HFFc6 (cell line): ENCODE measurements around the gene SPINK2. TPM values are rescaled to one million over a fixed set of nuclear protein-coding genes. Genes with fewer than 3 reads are reported as not detected.

Experiments used
- DNase-seq: peaks from one replicate; pipeline ENCODE4 v3.0.0-alpha.2; 2018
- H3K27ac Mint-ChIP-seq: 2 replicates; pipeline ENCODE4 v1.8.0; 2020; ENCODE audit warnings: mild to moderate bottlenecking, mixed read lengths
- H3K27me3 Mint-ChIP-seq: 2 replicates; pipeline ENCODE4 v1.8.0; 2021; ENCODE audit warnings: mild to moderate bottlenecking, moderate library complexity, mixed read lengths; ENCODE audit not compliant: insufficient read depth
- H3K36me3 Mint-ChIP-seq: 2 replicates; pipeline ENCODE4 v1.8.0; 2021; ENCODE audit warnings: low read depth, mixed read lengths
- H3K4me1 Mint-ChIP-seq: 2 replicates; pipeline ENCODE4 v1.8.0; 2020; ENCODE audit warnings: low read depth, mixed read lengths
- H3K4me3 Mint-ChIP-seq: 2 replicates; pipeline ENCODE4 v1.8.0; 2020; ENCODE audit warnings: mild to moderate bottlenecking, moderate library complexity, mixed read lengths
- H3K9me3 Mint-ChIP-seq: 2 replicates; pipeline ENCODE4 v1.8.0; 2020; ENCODE audit warnings: mild to moderate bottlenecking, mixed read lengths
- total RNA-seq, 6 experiments: library from RNA; stranded (reverse); fragmentation: NEBNext Ultra II Directional; extraction: Animal tissue kit (Norgen Biotek cat#: 25700); gene quantifications; 2 replicates in 1 of 6; 3 replicates in 5 of 6; pipeline ENCODE4 v1.2.3, GENCODE V29; 2021
- TF ChIP-seq, protein P1 (sequence below): fragments of 200-600 bp; sonication (generic); IDR thresholded peaks from 2 replicates; pipeline ENCODE4 v1.5.0; 2021; ENCODE audit warnings: antibody characterized with exemption, mild to moderate bottlenecking

Gene SPINK2
- total RNA-seq, 6 experiments from 2014 or later, result not detected

DNA sequence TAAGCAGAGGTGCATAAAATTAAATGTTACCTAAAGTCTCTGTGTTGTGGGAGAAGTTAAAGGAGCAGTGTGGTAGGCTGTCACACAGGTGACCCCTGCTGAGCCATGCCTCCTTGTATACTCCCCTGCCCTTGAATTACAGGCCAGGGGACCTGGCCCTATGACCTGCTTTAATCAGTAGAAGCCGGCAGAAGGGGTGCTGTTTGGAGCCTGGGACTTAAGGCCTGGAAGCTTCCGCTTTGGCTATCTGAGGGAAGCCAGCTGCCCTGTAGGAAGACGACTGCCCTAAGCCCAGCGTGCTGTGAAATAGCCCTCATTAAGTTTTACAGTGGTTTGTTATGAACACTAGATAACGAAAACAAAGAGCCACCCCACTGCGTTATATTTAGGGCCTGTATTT lies 34.1 kb downstream of the SPINK2 start:
- H3K27me3 Mint-ChIP-seq, result peaks cover 32% of the 10 kb centered on the region
- TF ChIP-seq, protein P1, sequence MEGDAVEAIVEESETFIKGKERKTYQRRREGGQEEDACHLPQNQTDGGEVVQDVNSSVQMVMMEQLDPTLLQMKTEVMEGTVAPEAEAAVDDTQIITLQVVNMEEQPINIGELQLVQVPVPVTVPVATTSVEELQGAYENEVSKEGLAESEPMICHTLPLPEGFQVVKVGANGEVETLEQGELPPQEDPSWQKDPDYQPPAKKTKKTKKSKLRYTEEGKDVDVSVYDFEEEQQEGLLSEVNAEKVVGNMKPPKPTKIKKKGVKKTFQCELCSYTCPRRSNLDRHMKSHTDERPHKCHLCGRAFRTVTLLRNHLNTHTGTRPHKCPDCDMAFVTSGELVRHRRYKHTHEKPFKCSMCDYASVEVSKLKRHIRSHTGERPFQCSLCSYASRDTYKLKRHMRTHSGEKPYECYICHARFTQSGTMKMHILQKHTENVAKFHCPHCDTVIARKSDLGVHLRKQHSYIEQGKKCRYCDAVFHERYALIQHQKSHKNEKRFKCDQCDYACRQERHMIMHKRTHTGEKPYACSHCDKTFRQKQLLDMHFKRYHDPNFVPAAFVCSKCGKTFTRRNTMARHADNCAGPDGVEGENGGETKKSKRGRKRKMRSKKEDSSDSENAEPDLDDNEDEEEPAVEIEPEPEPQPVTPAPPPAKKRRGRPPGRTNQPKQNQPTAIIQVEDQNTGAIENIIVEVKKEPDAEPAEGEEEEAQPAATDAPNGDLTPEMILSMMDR, result no peak

DNA sequence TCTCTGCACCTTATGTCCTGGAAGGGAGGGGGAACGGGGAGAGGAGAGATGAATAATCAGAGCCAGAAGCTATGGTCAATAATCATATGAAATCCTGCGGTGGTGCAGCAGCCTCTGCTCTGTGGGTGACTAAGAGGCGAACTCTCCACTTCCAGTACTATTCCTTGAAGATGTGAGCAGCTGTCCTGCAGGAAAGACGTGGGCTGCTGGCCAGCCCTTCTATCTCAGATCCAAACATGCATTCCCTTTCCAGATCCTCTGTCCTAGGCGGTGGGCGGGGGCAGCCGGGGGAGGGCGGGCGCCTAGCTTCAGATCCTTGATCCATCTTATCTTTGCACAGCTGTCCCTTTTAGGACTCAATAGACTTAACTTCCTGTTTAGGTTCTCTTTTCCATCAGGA lies 34.5 kb downstream of the SPINK2 start:
- Mint-ChIP-seq H3K4me1 (peaks cover 6% of the 10 kb centered on the region; the same call in 1 of the 2 replicates), H3K4me3 (no peak overlapping the region), H3K9me3 (no peaks in the 10 kb centered on the region), H3K36me3 (no peaks in the 10 kb centered on the region), H3K27ac (no peak overlapping the region), H3K27me3 (peaks cover 35% of the 10 kb centered on the region)
- TF ChIP-seq, protein P1, result no peak
- peak; percentile 43 for DNase-seq

More for the DNA sequence above, 34.1 kb downstream of the SPINK2 start:
- no peaks in the 10 kb centered on the region for H3K9me3 Mint-ChIP-seq
- no peak overlapping the region for H3K4me3 Mint-ChIP-seq
- peaks cover 6% of the 10 kb centered on the region; the same call in 1 of the 2 replicates for H3K4me1 Mint-ChIP-seq
- no peaks in the 10 kb centered on the region for H3K36me3 Mint-ChIP-seq
- DNase-seq, result no peak
- H3K27ac Mint-ChIP-seq, result no peak overlapping the region

GRCh38 chr4:56783986-56784385 lies 37.5 kb downstream of the SPINK2 start:
- no peak for DNase-seq
- H3K4me1 Mint-ChIP-seq, result peaks cover 6% of the 10 kb centered on the region; the same call in 1 of the 2 replicates

DNA sequence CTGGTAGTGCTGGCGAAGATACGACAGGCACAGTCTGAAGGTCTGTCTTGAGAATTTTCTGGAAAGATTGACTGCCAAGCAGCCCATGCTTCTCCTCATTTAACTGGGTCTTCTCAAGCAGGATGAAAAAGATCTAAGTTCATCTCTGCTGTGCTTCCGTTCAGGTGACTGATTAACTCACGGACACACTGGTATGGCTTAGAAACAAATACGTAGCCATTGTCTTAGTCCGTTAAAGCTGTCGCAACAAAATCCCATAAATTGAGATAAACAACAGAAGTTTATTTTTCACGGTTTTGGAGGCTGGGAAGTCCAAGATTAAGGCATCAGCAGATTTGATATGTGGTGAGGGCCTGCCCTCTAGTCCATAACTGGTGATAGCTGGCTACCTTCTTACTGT lies 39.5 kb downstream of the SPINK2 start:
- TF ChIP-seq, protein P1, result no peak
- Mint-ChIP-seq H3K27me3 (peaks cover 40% of the 10 kb centered on the region), H3K4me3 (no peak overlapping the region), H3K4me1 (peaks cover 6% of the 10 kb centered on the region; the same call in 1 of the 2 replicates), H3K9me3 (no peaks in the 10 kb centered on the region), H3K27ac (no peak overlapping the region), H3K36me3 (no peaks in the 10 kb centered on the region)
- no peak for DNase-seq

More at GRCh38 chr4:56783986-56784385, 37.5 kb downstream of the SPINK2 start:
- no peaks in the 10 kb centered on the region for H3K36me3 Mint-ChIP-seq
- no peak overlapping the region for H3K4me3 Mint-ChIP-seq
- TF ChIP-seq, protein P1, result no peak
- no peaks in the 10 kb centered on the region for H3K9me3 Mint-ChIP-seq
- peaks cover 40% of the 10 kb centered on the region for H3K27me3 Mint-ChIP-seq
- H3K27ac Mint-ChIP-seq, result no peak overlapping the region

DNA sequence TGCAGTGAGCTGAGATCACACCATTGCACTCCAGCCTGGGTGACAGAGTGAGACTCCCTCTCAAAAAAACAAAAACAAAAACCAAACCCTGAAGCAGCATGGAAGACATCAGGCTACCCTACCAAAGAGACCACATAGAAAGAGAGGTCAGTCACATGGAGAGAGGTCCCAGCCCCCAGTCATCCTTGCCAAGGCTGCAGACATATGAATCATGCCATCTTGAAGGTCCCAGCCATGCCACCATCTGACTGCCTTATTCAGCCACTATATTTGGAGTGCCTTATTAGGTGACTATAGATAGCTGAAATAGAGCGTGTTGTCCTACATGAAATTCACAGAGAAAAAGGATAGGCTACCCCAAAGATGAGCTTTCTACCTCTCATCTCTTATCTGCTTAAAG lies 48.2 kb downstream of the SPINK2 start:
- H3K27me3 Mint-ChIP-seq, result peaks cover 12% of the 10 kb centered on the region
- TF ChIP-seq, protein P1, result no peak
- no peak overlapping the region for H3K4me3 Mint-ChIP-seq
- no peak overlapping the region for H3K27ac Mint-ChIP-seq
- no peaks in the 10 kb centered on the region for H3K9me3 Mint-ChIP-seq
- peaks cover 11% of the 10 kb centered on the region; the same call in 1 of the 2 replicates for H3K4me1 Mint-ChIP-seq
- H3K36me3 Mint-ChIP-seq, result no peaks in the 10 kb centered on the region
- DNase-seq, result no peak

DNA sequence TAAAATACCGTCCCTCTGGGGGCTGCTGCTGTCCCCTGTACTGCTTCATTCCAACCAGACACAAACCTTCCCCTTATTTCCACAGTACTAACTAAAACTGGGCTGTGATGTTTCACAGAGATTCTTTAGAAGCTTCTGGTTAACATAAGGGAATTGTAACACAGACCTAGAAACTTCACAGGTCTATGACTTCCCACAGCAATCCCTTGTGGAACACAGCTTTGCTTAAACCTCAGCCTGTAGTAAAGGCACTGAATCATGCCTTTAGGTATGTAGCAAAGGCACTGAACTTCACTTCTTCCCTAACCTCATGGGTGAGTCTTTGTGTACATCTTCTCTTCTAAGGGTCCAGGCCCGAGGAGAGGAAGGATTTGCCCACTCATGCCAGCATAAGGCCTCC lies 49.4 kb downstream of the SPINK2 start:
- Mint-ChIP-seq H3K27me3 (peaks cover 8% of the 10 kb centered on the region), H3K9me3 (no peaks in the 10 kb centered on the region), H3K4me1 (peaks cover 11% of the 10 kb centered on the region; the same call in 1 of the 2 replicates), H3K36me3 (no peaks in the 10 kb centered on the region), H3K27ac (no peak overlapping the region), H3K4me3 (no peak overlapping the region)
- DNase-seq, result no peak
- TF ChIP-seq, protein P1, result no peak
